MCF 10A (cell line): Measurements from ENCODE around the gene NME2. TPM values are rescaled to one million over a fixed set of nuclear protein-coding genes. Genes with fewer than 3 reads are reported as not detected.

Experiments
- BruUV-seq: library from RNA; stranded (reverse); fragments of 400-500 nt; replicated peaks from 2 replicates; lab custom pipeline; 2021; lab: Mats Ljungman, UMichigan
- CTCF ChIA-PET: fragments of 300-600 bp; sonication (Branson Sonifier 250); formaldehyde crosslinking; extraction: SDS; loops from one replicate; lab custom pipeline; 2021; ENCODE audit warnings: antibody characterized with exemption, inconsistent platforms; lab: Yijun Ruan, JAX
- POLR2A ChIA-PET: fragments of 300-600, 350-650 bp; sonication (Branson Sonifier 250); formaldehyde crosslinking; extraction: SDS; loops from one replicate; lab custom pipeline; 2020; ENCODE audit warnings: antibody characterized with exemption, inconsistent platforms; lab: Yijun Ruan, JAX
- DNase-seq: peaks from one replicate; pipeline ENCODE4 v3.0.0-alpha.2; 2018; ENCODE audit not compliant: unreplicated experiment
- H3K27ac Mint-ChIP-seq: one replicate; pipeline ENCODE4 v1.8.0; 2022; ENCODE audit warnings: mild to moderate bottlenecking, low read depth, mixed read lengths; ENCODE audit not compliant: unreplicated experiment
- H3K27me3 Mint-ChIP-seq: one replicate; pipeline ENCODE4 v1.8.0; 2022; ENCODE audit warnings: mixed read lengths; ENCODE audit not compliant: insufficient read depth, unreplicated experiment
- H3K36me3 Mint-ChIP-seq: one replicate; pipeline ENCODE4 v1.8.0; 2022; ENCODE audit warnings: mild to moderate bottlenecking, moderate library complexity, mixed read lengths; ENCODE audit not compliant: insufficient read depth, unreplicated experiment
- H3K4me1 Mint-ChIP-seq: one replicate; pipeline ENCODE4 v1.8.0; 2022; ENCODE audit warnings: mixed read lengths; ENCODE audit not compliant: insufficient read depth, unreplicated experiment
- H3K4me3 Mint-ChIP-seq: one replicate; pipeline ENCODE4 v1.8.0; 2022; ENCODE audit warnings: mild to moderate bottlenecking, moderate library complexity, mixed read lengths; ENCODE audit not compliant: unreplicated experiment
- H3K9me3 Mint-ChIP-seq: one replicate; pipeline ENCODE4 v1.8.0; 2022; ENCODE audit warnings: mixed read lengths; ENCODE audit not compliant: unreplicated experiment
- CTCF ChIP-seq: fragments of 200-600 bp; IDR thresholded peaks from one replicate; pipeline ENCODE4 v1.8.0; 2022; ENCODE audit warnings: antibody characterized with exemption, mild to moderate bottlenecking; ENCODE audit not compliant: unreplicated experiment
- intact Hi-C: fragments of 100-400 bp; cut with micrococcal nuclease; formaldehyde crosslinking; loops from 2 replicates; pipeline ENCODE4 v1.14.1; 2022
- total RNA-seq: library from RNA; stranded (reverse); gene quantifications from 2 replicates; pipeline ENCODE4 v1.2.3, GENCODE V29; 2022

NME2 gene
- total RNA-seq, 1 experiment from 2014 or later = 1,033 TPM

- Mint-ChIP-seq H3K4me1 (no peaks in the 10 kb centered on the region), H3K9me3 (no peaks in the 10 kb centered on the region), H3K27me3 (no peaks in the 10 kb centered on the region), H3K36me3 (peaks cover 99% of the 10 kb centered on the region), H3K27ac (no peak overlapping the region), H3K4me3 (no peak overlapping the region)
- POLR2A ChIA-PET = no interaction called here
- BruUV-seq = no TSS peak
- no peak for TF ChIP-seq CTCF
- intact Hi-C loops = no loop called here
- CTCF ChIA-PET = interaction anchor here (1.0 kb wide), 1 partner anchor 19 kb away, joined by 3 read pairs; no protein-coding TSS in a partner anchor
- no peak for DNase-seq
Measured at GRCh38 chr17:51189628-51190027, 23.4 kb downstream of the NME2 start.

GRCh38 chr17:51191895-51192294 is 25.7 kb downstream of the NME2 start:
- ChIA-PET CTCF (no interaction called here), POLR2A (no interaction called here)
- intact Hi-C loops = no loop called here
- H3K4me1 Mint-ChIP-seq = no peaks in the 10 kb centered on the region
- BruUV-seq = no TSS peak
- TF ChIP-seq CTCF = no peak
- no peak overlapping the region for H3K4me3 Mint-ChIP-seq
- peaks cover 93% of the 10 kb centered on the region for H3K36me3 Mint-ChIP-seq
- no peaks in the 10 kb centered on the region for H3K27me3 Mint-ChIP-seq
- H3K9me3 Mint-ChIP-seq = no peaks in the 10 kb centered on the region
- no peak overlapping the region for H3K27ac Mint-ChIP-seq
- DNase-seq = no peak

- BruUV-seq = no TSS peak
- Mint-ChIP-seq H3K27me3 (no peaks in the 10 kb centered on the region), H3K4me1 (no peaks in the 10 kb centered on the region), H3K27ac (no peak overlapping the region), H3K36me3 (peaks cover 83% of the 10 kb centered on the region), H3K9me3 (no peaks in the 10 kb centered on the region), H3K4me3 (no peak overlapping the region)
- ChIA-PET CTCF (no interaction called here), POLR2A (no interaction called here)
- no peak for TF ChIP-seq CTCF
- intact Hi-C loops = no loop called here
- DNase-seq = no peak
Measured at GRCh38 chr17:51197754-51198153, 31.5 kb downstream of the NME2 start.

- BruUV-seq = no TSS peak
Measured at GRCh38 chr17:51200295-51200694, 34.1 kb downstream of the NME2 start.

More at GRCh38 chr17:51200295-51200694, 34.1 kb downstream of the NME2 start:
- ChIA-PET POLR2A (interaction anchor here (0.6 kb wide), 1 partner anchor 21 kb away, joined by 4 read pairs; no protein-coding TSS in a partner anchor), CTCF (no interaction called here)
- Mint-ChIP-seq H3K27ac (no peak overlapping the region), H3K27me3 (no peaks in the 10 kb centered on the region), H3K4me3 (no peak overlapping the region), H3K4me1 (no peaks in the 10 kb centered on the region), H3K9me3 (no peaks in the 10 kb centered on the region), H3K36me3 (peaks cover 84% of the 10 kb centered on the region)
- DNase-seq = no peak
- intact Hi-C loops = no loop called here
- TF ChIP-seq CTCF = no peak
